SK-N-SH (cell line): ENCODE results near the gene FAM169A.

Experiments
- CTCF ChIP-seq: fragments of 200-600 bp; sonication (generic); IDR thresholded peaks from 2 replicates; pipeline ENCODE4 v1.6.1; 2017; ENCODE audit warnings: antibody characterized with exemption, mild to moderate bottlenecking, moderate library complexity
- JUND ChIP-seq: IDR thresholded peaks from 2 replicates; pipeline ENCODE4 v1.4.0; 2012
- NFIC ChIP-seq: IDR thresholded peaks from 2 replicates; pipeline ENCODE4 v1.4.0; 2012; ENCODE audit warnings: borderline replicate concordance
- POLR2AphosphoS5 ChIP-seq: IDR thresholded peaks from 2 replicates; pipeline ENCODE4 v1.6.1; 2012; ENCODE audit warnings: low read depth, low read length
- RXRA ChIP-seq: IDR thresholded peaks from 2 replicates; pipeline ENCODE4 v1.4.0; 2012; ENCODE audit warnings: low read depth, mild to moderate bottlenecking, borderline replicate concordance
- USF2 ChIP-seq: fragments of 150-350 bp; IDR thresholded peaks from 2 replicates; pipeline ENCODE4 v1.6.1; 2017; ENCODE audit warnings: antibody characterized with exemption, low read length, low read depth, borderline replicate concordance
- YY1 ChIP-seq: IDR thresholded peaks from 2 replicates; pipeline ENCODE4 v1.4.0; 2012; ENCODE audit warnings: low read depth, mild to moderate bottlenecking

GRCh38 chr5:74892921-74893320, 26.7 kb upstream of the FAM169A start:
- TF ChIP-seq POLR2AphosphoS5 (no peak), JUND (no peak), YY1 (no peak), USF2 (no peak), RXRA (no peak), NFIC (no peak), CTCF (no peak)
